ENCODE measurements around the gene SLC7A10.

GRCh38 chr19:33232656-33233055, 7.0 kb upstream of the SLC7A10 start:
- TF ChIP-seq POLR2A (IDR thresholded peaks at IDR 0.05) = no peak
- TF ChIP-seq, protein P1, sequence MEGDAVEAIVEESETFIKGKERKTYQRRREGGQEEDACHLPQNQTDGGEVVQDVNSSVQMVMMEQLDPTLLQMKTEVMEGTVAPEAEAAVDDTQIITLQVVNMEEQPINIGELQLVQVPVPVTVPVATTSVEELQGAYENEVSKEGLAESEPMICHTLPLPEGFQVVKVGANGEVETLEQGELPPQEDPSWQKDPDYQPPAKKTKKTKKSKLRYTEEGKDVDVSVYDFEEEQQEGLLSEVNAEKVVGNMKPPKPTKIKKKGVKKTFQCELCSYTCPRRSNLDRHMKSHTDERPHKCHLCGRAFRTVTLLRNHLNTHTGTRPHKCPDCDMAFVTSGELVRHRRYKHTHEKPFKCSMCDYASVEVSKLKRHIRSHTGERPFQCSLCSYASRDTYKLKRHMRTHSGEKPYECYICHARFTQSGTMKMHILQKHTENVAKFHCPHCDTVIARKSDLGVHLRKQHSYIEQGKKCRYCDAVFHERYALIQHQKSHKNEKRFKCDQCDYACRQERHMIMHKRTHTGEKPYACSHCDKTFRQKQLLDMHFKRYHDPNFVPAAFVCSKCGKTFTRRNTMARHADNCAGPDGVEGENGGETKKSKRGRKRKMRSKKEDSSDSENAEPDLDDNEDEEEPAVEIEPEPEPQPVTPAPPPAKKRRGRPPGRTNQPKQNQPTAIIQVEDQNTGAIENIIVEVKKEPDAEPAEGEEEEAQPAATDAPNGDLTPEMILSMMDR (IDR thresholded peaks at IDR 0.05) = no peak
